HG03442 (cell line): Measurements from ENCODE around the gene SLC29A1.

Source experiments
- ATAC-seq: cut with Tn5 transposase; IDR thresholded peaks from one replicate; pipeline ENCODE4 v1.9.1; 2021; ENCODE audit warnings: mild to moderate bottlenecking, moderate library complexity; ENCODE audit not compliant: unreplicated experiment

The SLC29A1 gene

DNA sequence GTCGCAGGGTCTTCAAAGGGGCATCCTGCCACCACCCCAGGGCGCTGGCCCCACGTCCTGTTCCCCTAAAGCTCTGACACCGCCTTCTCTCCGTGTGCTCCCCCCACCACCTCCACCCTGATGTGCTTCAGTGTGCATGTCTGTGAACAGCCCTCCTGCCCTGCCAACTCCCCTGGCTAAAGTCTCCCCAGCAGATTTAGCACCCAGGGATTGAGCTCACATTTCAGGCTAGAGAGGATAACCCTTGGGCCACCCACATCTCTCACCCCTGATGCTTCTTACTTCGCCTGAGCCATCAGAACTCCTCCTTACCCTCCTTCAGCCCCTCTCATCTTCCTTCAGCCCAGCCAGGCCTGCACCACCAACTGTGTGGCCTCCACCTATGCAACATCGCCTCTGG is 54.4 kb downstream of the SLC29A1 start:
- no peak for ATAC-seq

DNA sequence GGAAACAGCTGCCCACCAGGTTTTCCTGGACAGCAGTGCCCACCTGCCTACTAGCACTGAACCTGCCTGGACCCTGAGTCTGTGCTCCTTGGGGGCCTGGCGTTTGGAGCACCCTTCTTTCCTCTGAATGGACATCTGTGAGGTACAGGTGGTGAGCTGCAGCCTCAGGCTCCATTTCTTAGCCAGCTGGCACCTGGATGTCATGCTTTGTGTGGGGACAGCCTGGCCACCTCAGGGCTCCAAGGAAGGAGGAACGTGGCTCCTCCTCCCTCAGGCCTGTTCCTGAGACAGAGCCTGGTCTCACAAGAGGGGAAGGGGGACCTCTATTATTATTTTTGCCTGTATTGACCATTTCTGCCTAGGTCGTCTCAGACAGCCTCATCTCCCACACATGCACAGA is 54.9 kb downstream of the SLC29A1 start:
- ATAC-seq = no peak

DNA sequence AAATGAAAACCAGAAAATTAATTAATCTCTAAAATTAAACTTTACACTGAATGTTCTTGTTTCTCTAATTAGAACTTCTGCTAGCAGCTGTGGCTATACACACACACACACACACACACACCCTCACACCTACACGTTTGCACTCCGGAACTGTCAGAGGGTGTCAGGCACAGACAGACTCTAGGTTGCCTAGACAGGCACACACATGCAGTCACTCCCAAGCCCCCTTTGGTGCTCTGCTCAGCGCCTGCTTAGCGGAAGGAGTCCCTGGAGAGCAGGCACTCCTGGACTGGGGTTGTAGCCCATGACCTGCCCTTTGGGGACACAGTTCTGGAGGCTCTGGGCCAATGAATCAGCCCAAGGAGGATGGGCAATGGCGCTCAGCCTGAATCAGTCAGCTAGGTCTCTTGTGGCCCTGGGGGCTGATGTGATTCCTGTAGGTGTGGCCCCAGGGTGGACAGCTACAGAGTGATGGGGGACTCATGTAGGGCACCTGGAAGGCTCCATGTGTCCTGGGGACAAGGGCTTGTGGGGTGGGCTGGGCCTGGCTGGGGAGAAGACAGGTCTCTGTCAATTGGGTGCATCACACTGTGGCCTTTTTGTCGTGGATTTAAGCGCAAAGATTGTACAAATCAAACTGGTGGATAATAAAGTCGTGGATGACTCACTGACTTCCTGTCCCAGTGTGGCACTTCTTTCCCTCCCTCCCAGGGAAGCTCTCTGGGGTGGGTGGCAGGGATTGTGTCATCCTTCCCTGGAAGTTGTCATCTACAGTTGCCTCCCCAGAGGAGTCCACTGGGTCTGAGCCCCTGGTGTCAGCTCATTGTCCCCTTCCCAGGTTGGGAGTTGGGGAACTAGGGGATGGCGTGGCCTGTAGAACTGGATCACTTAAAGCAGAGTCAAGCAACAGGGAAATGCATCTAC is 55.6 kb downstream of the SLC29A1 start:
- no peak for ATAC-seq
